ENCODE data around the gene EFCAB7. TPM values are rescaled to one million over a fixed set of nuclear protein-coding genes. Genes with fewer than 3 reads are reported as not detected.

EFCAB7 gene
- total and polyA plus RNA-seq, 10 donors: 2.9 to 8.2 (median 6.0) TPM

GRCh38 chr1:63619558-63619957 lies 96.2 kb downstream of the EFCAB7 start:
- intact Hi-C loops (cut with DNase I; ENCODE audit: low total_unique reads): loop anchor here (5.0 kb wide), 2 partner anchors 518 to 628 kb away; no protein-coding TSS in a partner anchor
- Histone ChIP-seq H3K4me1 (peaks cover 0 to 13% (median 6%) of the 10 kb centered on the region in 6 donors), H3K36me3 (peaks cover 0 to 5% (median 0%) of the 10 kb centered on the region in 6 donors), H3K9me3 (no peaks in the 10 kb centered on the region), H3K27me3 (replicated peaks in 1 of 7) (no peaks in the 10 kb centered on the region), H3K4me3 (no peak overlapping the region), H3K27ac (no peak overlapping the region)
- WGBS, 5 donors: 73 to 98% (median 94%) methylated on average over 4 of the region's 4 CpGs
- TF ChIP-seq POLR2AphosphoS5 (IDR thresholded peaks at IDR 0.05): no peak
- no peak for TF ChIP-seq POLR2A (IDR thresholded peaks at IDR 0.05)
- DNase-seq: no peak

DNA sequence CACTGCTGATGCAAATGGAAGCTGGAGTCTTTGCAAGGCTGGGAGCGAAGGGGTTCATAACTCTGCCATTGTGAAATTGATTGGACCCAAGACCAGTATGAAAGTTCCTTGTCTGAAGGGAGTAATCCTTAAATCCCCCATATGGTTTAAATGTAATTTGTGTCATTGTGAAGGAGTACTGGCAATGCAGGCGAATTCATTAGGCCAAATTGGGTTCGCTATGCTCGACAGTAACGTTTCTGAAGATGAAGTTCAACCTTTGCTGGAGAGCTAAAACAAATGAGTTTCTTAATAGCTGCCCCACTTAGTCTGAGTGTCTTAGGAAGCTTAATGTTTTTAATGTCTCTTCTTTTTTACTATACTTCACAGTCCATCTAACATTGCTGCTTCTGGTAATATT lies 97.3 kb downstream of the EFCAB7 start:
- Histone ChIP-seq H3K9me3 (no peaks in the 10 kb centered on the region), H3K36me3 (peaks cover 0 to 5% (median 0%) of the 10 kb centered on the region in 6 donors), H3K4me1 (peaks cover 0 to 19% (median 7%) of the 10 kb centered on the region in 6 donors), H3K4me3 (no peak overlapping the region), H3K27me3 (replicated peaks in 1 of 7) (no peaks in the 10 kb centered on the region), H3K27ac (no peak overlapping the region)
- 86 to 95% (median 92%) methylated on average over 5 of the region's 5 CpGs for WGBS, 5 donors
- no peak for DNase-seq
- intact Hi-C loops (cut with DNase I; ENCODE audit: low total_unique reads): no loop called here
- TF ChIP-seq, protein P1, sequence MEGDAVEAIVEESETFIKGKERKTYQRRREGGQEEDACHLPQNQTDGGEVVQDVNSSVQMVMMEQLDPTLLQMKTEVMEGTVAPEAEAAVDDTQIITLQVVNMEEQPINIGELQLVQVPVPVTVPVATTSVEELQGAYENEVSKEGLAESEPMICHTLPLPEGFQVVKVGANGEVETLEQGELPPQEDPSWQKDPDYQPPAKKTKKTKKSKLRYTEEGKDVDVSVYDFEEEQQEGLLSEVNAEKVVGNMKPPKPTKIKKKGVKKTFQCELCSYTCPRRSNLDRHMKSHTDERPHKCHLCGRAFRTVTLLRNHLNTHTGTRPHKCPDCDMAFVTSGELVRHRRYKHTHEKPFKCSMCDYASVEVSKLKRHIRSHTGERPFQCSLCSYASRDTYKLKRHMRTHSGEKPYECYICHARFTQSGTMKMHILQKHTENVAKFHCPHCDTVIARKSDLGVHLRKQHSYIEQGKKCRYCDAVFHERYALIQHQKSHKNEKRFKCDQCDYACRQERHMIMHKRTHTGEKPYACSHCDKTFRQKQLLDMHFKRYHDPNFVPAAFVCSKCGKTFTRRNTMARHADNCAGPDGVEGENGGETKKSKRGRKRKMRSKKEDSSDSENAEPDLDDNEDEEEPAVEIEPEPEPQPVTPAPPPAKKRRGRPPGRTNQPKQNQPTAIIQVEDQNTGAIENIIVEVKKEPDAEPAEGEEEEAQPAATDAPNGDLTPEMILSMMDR (IDR thresholded peaks at IDR 0.05 in 8 of 11, conservative IDR thresholded peaks at IDR 0.05 in 3 of 11): no peak
- TF ChIP-seq POLR2AphosphoS5 (IDR thresholded peaks at IDR 0.05) (no peak), POLR2A (IDR thresholded peaks at IDR 0.05) (no peak)

GRCh38 chr1:63621075-63621474 lies 97.8 kb downstream of the EFCAB7 start:
- Histone ChIP-seq H3K27me3 (replicated peaks in 1 of 7) (no peaks in the 10 kb centered on the region), H3K4me1 (peaks cover 0 to 19% (median 8%) of the 10 kb centered on the region in 6 donors), H3K27ac (no peak overlapping the region), H3K36me3 (peaks cover 0 to 5% (median 0%) of the 10 kb centered on the region in 6 donors), H3K4me3 (no peak overlapping the region), H3K9me3 (no peaks in the 10 kb centered on the region)
- intact Hi-C loops (cut with DNase I; ENCODE audit: low total_unique reads): no loop called here
- WGBS, 5 donors: 70 to 89% (median 87%) methylated on average over 3 of the region's 3 CpGs
- TF ChIP-seq POLR2AphosphoS5 (IDR thresholded peaks at IDR 0.05) (no peak), POLR2A (IDR thresholded peaks at IDR 0.05) (no peak)
- TF ChIP-seq, protein P1 (IDR thresholded peaks at IDR 0.05 in 8 of 11, conservative IDR thresholded peaks at IDR 0.05 in 3 of 11): no peak
- DNase-seq: no peak

GRCh38 chr1:63621698-63622097 lies 98.4 kb downstream of the EFCAB7 start:
- peaks cover 0 to 20% (median 8%) of the 10 kb centered on the region in 6 donors for H3K4me1 ChIP-seq
- 73 to 94% (median 84%) methylated on average over 6 of the region's 6 CpGs for WGBS, 5 donors
- H3K36me3 ChIP-seq: peaks cover 0 to 5% (median 0%) of the 10 kb centered on the region in 6 donors
- no peaks in the 10 kb centered on the region for H3K27me3 ChIP-seq (replicated peaks in 1 of 7)
- no peaks in the 10 kb centered on the region for H3K9me3 ChIP-seq
- intact Hi-C loops (cut with DNase I; ENCODE audit: low total_unique reads): no loop called here
- no peak for DNase-seq
- TF ChIP-seq, protein P1 (IDR thresholded peaks at IDR 0.05 in 8 of 11, conservative IDR thresholded peaks at IDR 0.05 in 3 of 11): no peak
- no peak for TF ChIP-seq POLR2A (IDR thresholded peaks at IDR 0.05)
- H3K4me3 ChIP-seq: no peak overlapping the region
- H3K27ac ChIP-seq: no peak overlapping the region

Small RNA genes lying within 50 kb of the gene (small RNA-seq; reads per million reads assigned to genes)
- 0 reads per million in 4 donors for gene RF02105
- 0 reads per million in 4 donors for gene RF02106
- gene RF02107: 0 reads per million in 4 donors
- 0 reads per million in 4 donors for gene RF02108
- 0 reads per million in 4 donors for gene RF02109
- 0 reads per million in 4 donors for gene RF02110
- gene RN7SL488P: 0 reads per million in 4 donors
- 0 reads per million in 4 donors for gene RNU7-123P

Other genes starting within 250 kb of the EFCAB7 start
- under 1 TPM in 2 of 7 donors, not detected in 5; 0.17 to 0.23 TPM for gene FOXD3, start 201.0 kb upstream of the EFCAB7 start, total RNA-seq
- gene FOXD3, start 201.0 kb upstream of the EFCAB7 start, polyA plus RNA-seq: under 1 TPM; 0.09 to 0.51 (median 0.11) TPM
- 10 to 100 TPM; 14.5 to 21.9 (median 18.3) TPM for gene ALG6, start 155.9 kb upstream of the EFCAB7 start, total RNA-seq
- gene ALG6, start 155.9 kb upstream of the EFCAB7 start, polyA plus RNA-seq: 10 to 100 TPM; 17.8 to 29.4 (median 20.8) TPM
- gene ITGB3BP, start 300 bp upstream of the EFCAB7 start, total RNA-seq: 10 to 100 TPM; 17.5 to 26.0 (median 21.3) TPM
- 10 to 100 TPM; 22.3 to 31.4 (median 31.1) TPM for gene ITGB3BP, start 300 bp upstream of the EFCAB7 start, polyA plus RNA-seq
- 10 to 100 TPM; 17.2 to 37.4 (median 26.9) TPM for gene PGM1, start 69.9 kb downstream of the EFCAB7 start, total RNA-seq
- gene PGM1, start 69.9 kb downstream of the EFCAB7 start, polyA plus RNA-seq: 10 to 100 TPM in 1 of 3 donors, 1 to 10 TPM in 2; 4.5 to 11.2 (median 5.0) TPM